Limb (tissue), 2 donors: ENCODE measurements around the gene SCN5A.

ENCODE experiments used
- DNase-seq, 2 donors: peaks; one replicate each; pipeline ENCODE4 v3.0.0-alpha.2; 2016; ENCODE audit errors: extremely low spot score in 2 of 2

SCN5A gene

DNA sequence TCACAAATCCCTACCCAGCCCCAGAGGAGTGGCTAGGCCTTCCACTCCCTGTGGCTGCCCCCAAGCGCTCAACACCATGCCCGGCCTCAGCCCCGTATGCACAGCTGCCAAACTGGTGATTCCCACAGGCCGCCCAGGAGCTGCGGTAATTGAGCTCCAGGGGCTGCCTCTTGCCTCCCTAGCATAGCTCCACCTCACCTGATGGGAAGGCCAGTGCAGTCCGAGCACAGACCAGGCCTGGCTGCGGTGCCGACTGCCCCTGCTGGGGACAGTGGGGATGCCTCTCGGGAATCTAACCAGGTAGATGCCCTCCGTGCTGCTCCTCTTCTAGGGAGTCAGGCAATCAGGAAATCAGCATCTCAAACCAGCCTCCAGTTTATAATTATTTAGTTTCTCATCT, 25.9 kb downstream of the SCN5A start:
- DNase-seq: no peak

DNA sequence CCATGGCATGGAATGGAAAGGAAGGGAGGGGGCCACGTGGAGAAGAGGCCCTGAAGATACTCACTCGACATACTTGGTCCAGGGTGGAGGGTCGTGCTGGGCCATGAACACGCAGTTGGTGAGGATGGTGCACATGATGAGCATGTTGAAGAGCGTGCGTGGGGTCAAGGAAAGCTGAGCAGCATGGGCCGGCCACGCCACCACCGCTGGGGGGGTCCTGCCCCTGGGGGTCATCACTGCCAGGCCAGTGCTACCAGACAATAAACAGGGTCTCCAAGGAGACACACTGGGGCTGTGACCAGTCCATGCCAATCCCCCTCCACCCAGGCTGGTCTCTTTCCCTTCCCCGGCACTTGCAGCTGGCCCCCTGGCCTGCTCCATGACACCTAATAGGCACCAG, 27.2 kb downstream of the SCN5A start:
- no peak for DNase-seq

DNA sequence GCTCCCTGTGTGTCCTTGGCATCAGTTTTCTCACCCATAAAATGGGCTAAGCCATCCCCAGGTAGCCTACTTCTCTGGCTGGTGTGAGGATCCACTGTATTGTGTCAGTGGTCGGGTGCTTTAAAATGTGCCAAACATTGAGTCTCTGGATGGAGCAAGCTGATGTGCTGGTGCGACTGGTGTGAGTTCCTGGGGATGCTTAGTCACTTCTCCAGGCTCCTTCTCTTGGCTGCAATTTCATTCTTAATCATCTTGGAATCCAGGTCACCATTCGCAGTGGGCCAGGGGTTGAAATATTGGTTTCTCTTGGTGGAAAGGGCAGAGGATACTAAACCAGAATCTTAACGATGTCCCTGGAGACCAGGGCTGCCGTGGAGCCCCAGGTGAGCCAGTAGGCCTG, 29.3 kb downstream of the SCN5A start:
- no peak for DNase-seq

DNA sequence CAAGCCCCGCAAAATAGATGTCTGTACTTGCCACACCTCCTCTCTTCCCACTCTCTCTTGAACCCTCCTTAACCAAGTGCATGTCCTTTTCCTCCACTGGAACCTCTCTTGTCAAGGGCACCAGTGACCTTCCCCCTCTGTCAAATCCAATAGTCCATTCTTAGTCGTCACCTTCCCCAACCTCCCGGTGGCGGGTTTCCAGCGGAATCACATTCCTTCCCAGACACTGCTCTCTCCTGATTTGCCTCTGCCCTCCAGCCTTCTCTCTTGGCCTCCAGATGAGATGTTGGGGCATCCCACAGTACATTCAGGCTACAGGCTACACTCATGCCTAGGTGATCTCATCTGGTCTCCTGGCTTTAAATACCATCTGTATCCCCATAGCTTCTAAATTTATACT, 31.1 kb downstream of the SCN5A start:
- no peak for DNase-seq

DNA sequence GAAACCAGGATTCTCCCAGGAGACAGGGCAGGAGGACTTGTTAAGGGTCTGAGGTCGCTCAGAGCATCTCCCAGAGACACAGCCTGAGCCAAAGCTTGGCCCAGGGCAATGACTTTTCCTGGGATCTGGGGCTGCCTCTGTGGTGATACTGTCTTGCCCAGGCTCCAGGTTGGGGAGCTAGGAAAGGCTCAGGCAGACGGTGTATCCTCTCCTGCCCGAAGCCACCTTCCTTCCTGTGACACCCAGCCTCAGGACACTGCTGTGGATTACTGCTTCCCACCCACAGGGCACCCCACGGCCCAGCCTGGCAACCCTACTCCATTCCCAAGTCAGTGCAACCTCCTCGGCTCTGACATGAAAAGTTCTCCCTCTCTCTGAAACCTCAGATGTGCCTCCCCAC, 31.9 kb downstream of the SCN5A start:
- no peak for DNase-seq

DNA sequence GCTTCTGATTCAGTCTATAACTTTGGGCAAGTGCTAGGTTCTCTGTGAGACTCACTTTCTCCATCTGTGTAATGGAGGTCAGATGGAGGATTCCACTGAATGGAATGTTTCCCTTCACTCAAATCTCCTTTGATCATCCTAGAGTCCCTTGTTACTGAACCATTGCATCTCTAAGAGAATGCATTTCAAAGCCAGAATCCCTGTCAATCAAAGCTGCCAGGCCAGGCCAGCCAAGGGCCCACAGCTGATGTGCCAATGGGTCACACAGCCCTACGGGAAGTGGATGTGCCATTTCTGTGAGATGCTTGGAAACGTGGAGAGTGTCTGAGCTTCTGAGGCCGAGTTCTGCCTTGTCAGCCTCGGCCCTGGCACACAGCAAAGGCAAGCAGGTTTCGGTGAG, 32.4 kb downstream of the SCN5A start:
- DNase-seq: no peak

DNA sequence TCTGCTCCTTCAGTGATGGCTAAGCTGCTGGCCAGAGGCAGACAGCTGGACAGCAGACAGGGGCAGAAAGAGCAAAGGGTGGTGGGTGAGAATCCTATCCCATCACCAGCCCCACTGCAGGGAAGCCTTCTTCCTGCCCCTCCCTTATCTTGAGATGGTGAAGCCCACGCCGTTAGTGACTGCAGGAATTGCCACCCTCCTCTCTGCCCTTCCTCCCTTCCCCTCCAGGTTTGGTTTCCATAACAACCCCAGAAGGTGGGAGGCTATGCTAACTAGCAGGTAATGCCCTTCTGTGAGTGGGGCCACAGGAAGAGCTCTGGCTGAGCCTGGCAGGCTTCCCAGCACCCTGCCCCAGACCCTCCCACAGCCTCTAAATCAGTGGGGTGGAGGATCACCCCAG, 32.8 kb downstream of the SCN5A start:
- DNase-seq: no peak

DNA sequence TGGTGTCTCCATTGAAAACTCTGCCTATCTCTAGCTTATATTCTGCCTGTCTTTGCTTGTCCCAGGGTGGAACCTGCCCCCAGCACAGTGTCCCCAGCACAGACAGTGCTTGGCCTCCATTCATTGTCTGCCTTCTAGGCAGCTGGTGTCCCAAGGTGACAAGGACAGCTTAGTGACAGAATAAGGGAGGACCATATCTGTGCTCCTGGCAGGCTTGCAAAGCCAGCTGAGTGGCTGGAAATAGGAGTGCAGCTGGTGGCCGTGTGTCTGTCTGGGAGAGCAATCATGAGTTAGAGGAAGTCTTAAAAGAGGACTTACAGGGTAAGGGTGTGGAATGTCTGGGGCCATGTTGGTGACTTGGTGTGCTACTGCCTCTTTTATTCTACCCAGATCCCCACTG, 33.4 kb downstream of the SCN5A start:
- DNase-seq: no peak

DNA sequence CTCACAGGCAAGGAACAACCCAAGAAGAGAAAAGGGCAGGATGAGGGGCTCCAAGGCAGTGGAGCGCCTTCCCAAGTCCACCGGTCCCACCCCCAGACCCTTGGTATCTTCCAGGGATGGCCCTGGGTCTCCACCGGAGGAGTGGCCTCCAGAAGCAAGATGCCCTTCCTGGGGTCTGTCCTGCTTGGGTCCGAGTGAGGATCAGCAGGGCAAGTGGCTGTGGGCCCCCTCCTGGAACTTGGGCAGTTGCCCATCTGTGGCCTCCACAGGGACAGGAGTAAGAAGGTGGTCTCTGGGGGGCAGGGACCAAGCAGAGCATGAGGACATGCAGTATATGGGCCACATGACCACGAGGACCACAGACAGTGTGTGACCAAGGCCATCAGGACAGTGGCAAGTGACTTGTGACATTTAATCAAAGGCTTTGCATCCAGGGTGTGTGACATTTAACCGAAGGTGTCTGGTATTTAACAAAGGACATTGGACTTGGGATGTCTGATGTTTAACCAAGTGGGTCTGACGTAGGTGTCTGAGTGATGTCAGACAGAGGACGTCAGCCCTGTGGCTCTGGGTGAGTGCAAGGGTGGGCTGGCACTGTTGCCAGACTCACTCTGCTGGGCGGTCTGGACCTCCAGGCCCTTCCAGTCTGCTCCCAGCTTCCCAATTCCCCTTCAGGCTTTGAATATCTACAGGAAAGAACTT, 34.7 kb downstream of the SCN5A start:
- DNase-seq: no peak

DNA sequence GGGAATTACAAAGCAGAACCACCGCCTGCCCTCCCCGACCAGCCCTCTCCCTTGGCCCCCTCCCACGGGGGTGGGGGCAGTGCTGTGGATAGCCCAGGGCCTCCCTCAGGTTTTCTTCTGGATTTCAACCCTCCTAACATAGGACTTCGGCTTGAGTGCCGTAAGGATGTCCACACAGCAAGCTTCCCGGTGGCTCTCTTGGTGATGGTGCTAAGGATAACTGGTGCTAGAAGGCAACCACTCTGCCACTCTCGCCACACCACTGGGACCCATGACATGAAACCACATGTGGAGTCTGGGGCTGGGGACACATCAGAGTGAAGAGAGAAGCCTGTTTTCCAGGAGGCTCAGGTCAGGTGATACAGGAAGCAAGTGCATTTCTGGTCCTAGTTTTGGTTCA, 35.4 kb downstream of the SCN5A start:
- DNase-seq: no peak

DNA sequence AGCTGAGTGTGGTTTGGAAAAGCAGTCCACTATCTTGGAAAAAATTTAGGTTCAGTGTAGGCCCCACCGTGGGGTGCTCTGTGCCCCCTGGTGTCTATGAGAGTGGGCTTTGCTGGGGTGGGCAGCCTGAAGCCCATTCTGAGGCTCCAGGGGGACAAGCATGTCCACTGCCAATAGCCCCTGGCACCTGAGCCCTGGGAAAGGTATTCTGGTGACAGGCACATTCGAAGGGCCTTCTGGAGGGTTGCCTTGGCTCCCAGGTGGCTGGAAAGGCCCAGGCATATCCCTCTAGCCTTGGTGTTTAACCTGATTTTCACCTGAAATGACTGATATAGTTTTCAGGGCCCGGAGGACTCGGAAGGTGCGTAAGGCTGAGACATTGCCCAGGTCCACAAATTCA, 36.1 kb downstream of the SCN5A start:
- no peak for DNase-seq

DNA sequence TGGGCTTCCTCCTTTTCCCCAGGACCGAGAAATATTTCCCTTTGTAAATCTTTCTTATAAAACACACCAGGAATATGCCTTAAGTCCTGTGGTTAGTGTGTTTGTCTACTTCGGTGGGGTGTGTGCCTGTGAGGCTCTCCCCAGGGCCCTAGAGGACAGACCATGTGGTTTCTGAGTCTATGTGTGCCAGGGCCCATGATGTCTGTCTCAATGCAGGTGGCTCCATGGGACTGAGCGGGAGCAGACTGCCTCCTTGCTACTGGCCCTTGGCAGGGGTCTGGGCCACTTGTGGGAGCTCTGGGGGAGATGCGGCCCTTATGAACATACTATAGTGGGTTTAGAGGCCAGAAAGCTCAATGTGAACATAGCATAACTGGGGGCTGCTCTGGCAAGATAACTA, 37.6 kb downstream of the SCN5A start:
- no peak for DNase-seq

DNA sequence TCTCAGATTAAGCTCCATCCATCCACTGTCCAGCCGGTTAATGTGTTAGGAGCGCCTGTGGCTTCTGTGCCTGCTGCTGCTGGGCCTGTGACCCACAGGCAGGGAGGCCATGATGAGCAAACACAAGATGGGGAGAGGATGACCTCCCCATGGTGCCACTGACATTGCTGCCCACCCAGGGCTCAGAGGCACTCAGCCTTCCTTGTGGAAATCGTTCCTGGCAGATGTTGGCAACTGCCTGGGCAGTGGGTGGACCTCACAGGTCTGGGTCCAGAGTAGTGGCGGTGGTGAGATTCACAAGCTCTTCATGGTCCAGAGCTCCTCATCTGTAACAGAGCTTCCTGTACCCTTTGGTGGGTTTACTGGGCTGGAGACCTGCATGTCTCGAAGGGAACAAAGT, 38.6 kb downstream of the SCN5A start:
- DNase-seq: no peak

DNA sequence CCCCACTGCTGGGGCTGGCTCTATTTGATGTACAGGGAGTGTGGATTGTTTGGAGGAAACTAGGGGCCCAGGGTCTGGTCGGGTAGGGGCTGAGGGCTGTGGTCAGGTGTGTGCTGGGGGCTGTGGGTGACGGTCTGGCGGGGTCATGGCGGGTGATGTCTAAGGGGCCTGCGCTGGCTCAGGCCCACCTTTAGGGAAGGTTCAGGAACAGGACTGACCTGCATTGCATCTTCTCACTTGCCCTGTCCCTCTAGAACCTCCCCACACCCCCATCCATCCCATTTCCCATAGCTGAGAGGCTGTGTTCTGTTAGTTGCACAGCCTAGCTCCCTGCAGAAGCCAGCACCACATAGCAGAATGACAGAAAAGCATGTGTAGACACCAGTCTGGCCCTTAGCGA, 39.1 kb downstream of the SCN5A start:
- DNase-seq: no peak

DNA sequence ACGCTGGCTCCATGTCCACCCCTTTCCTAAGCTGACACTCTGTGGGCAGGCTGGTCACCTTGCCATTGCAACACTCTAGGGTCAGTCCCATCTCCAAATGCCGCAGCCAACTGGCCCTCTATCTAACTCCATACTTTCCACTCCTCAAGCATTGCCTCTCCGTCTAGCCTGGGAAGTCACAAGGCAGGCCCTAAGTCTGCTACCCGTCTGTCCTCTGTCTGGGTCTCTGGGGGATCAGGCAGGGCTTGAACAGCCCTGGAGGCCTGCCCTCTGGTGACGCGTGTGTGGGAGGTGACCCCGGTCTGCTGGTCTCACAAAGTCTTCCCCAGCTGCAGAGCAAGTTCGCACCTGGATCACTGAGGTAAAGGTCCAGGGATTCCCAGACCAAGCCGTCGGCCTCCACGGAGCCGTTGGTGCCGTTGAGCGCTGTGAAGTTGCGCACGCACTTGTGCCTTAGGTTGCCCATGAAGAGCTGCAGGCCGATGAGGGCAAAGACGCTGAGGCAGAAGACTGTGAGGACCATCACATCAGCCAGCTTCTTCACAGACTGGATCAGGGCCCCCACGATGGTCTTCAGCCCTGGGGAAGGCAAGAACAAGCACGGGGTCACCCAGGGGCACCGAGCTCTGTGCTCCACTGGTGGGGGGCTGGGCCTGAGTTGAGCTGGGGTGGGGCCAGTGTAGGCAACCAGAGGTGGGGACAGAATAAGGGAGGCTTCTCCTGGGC, 39.9 kb downstream of the SCN5A start:
- no peak for DNase-seq

DNA sequence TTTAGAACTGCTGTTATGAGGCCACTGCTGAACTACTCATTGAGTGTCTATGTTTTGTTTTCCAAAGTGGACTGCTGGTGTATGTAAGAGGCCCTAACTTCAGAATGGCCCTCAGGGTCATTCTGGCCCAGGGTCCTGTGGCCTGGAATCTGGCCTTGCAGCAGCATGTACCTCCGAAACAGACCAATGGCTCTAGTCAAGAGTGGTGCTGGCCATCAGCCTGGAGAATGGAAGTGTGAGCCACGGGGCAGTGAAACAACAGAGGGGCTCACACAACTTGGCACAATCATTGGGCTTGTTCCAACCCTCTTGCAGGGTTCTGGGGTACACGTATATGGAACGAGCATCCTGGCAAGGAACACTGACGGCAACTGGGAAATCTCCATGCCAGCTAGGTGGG, 40.5 kb downstream of the SCN5A start:
- DNase-seq: no peak

DNA sequence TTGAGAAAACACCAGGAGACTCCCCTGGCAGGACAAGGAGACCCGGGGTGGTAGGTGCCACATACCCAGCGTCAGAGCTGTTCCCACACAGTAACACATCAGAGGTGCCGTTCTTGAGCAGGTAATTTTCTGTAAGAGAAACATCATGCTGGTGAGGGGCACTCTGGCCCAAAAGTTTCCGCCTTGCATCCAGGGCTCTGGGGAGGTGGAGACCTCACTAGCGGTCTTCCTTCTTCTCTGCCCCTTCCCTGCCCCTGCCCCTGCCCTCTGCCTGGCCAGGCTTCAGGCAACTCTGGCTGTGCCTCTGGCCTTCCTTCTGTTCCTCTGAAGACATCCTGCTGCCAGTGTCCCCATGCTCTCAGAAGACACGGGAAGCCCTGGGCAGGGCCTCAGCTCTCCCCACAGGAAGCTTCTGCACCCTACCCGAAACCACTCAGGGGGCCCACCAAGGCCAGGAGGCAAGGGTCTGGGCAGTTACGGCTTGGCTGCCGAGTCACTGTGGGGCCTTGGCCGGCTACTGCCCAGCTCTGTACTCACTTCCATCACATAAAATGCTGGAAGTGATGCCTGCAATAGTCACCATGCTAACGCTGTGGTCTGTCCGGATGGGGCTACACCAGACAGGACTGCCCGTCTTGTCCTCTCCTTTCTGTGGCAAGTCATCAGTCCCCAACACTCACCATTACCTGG, 41.3 kb downstream of the SCN5A start:
- DNase-seq: no peak

DNA sequence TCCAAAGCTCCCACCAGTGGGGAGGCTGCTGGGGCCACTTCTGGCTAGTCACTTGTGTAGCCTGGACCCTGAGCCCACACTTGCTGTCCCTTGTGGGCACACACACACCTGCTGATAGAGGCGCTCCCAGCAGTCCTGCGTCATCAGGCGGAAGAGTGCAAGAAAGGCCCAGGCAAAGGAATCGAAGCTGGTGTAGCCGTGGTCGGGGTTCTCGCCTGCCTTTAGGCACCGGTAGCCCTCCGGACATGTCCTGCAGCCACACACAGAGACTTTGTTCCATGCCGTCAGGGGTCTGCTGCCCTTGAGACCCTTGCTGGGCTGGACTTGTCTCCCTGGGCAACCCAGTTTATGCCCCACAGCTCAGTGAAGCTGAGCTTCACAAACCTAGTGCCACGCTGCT, 42.9 kb downstream of the SCN5A start:
- no peak for DNase-seq

DNA sequence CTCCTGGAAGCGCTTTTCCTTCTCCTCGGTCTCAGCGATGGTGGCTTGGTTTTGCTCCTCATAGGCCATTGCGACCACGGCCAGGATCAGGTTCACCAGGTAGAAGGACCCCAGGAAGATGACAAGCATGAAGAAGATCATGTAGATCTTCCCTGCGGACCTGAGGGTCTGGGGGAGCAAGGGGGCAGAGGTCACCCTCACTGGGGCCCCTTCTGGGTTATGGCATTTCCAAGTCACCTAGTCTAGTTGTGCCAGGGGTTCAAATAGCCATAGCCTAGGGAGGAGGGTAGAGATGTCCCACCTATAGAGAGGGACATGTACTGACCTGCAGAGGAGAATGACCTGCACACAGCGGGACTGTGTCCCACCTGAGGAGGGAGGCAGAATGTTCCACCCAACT, 43.5 kb downstream of the SCN5A start:
- no peak for DNase-seq

DNA sequence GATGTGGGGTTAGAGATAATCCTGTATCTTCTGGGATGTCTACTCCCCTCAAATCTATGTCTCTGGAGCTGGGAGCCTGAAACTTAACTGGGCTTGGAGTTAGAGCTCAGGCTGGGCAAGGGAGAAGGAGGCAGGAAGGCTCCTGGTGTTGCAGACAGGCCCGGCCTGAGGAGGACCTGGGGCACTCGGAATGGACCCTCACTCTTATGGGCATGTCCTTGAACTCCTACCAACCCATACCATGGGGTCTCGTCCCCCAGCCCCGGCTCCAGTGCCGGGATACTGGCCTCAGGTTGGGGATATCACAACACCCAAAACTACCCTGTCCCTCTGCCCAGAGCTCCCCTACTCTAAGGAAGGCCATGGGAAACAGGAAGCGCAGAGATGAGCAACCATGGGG, 45.2 kb downstream of the SCN5A start:
- no peak for DNase-seq

DNA sequence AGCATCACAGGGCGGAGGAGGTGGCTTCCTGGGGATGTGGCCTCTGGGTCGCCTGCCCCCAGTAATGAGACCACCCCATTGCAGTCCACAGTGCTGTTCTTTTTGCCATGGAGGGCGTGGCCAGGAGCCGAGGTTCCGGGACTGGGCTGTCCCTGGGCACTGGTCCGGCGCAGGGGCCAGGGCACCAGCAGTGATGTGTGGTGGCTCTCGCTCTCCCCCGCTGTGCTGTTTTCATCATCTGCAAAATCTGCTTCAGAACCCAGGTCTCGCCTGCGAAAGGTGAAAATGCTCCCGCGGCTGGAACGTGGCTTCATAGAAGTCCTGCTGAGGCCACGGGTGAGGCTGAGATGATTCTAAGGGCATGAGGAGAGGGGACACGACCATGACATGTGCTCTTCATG, 45.8 kb downstream of the SCN5A start:
- DNase-seq: no peak

DNA sequence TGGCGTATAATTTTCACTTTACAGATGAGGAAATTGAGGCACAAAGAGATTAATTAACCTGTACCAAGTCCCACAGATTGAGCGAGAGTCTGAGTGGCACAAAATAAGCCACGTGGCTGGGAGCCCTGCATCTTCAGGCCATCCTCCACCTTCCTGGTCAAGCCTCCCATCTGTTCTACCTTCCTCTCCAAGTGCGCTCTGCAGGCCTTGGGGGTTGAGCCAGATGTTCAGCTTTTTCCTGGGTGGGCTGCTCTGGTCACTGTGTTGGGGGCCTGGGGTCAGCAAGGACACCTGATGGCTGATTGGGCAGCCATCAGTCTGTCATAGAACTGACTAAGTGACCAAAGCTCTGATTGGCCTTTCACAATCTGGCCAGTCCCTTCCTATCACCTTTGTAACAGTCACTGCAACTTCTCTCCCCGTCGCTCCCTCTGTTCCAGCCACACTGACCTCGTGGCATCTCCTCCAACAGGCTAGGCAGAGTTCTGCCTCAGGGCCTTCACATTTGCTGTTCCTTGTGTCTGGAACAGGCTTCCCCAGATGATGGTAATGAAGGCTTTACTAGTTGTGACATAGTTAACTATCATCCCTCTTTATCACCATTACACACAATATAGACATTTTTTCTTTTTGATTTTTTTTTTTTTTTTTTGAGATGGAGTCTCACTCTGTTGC, 46.8 kb downstream of the SCN5A start:
- no peak for DNase-seq
